Amygdala (tissue), 56 donors: ENCODE results near the gene CNIH1.
"Not testable (repeated sequence)": the region's sequence is repeated elsewhere in the genome, so short reads cannot be mapped to it uniquely, and the experiment has no call there.

Experiments
- DNase-seq, 56 donors: peaks; one replicate each; lab custom pipeline; 2025; lab: John Stamatoyannopoulos, UW

The CNIH1 gene

DNA sequence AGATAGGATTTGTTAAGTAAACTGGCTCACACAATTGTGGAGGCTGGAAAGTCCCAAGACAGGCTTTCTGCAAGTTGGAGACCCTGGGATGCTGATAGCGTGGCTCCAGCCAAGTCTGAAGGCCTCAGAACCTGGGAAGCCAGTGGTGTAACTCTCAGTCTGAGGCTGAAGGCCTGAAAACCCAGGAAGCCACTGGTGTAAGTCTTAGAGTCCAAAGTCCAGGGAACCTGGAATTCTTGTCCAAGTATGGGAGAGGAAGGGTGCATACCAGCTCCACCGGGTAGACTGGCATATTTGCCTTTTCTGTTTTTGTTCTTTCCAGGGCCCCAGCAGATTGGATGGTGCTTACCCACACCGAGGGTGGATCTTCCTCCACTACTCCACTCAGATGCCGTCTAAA, 29.5 kb upstream of the CNIH1 start:
- no peak for DNase-seq

DNA sequence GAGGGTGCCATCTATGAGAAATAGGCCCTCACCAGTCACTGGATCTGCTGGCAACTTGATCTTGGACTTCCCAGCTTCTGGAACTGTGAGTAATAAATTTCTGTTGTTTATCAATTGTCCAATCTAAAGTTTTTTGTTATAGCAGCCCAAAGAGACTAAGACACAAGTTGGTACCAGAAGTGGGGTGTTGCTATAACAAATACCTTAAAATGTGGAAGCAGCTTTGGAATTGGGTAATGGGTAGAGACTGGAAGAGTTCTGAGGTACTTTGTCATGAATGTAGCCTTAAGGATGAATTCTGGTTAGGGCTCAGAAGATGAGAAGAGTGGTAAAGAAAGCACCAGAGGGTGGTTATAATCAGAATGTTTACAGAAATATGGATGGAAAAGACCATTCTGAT, 26.1 kb upstream of the CNIH1 start:
- DNase-seq = no peak

DNA sequence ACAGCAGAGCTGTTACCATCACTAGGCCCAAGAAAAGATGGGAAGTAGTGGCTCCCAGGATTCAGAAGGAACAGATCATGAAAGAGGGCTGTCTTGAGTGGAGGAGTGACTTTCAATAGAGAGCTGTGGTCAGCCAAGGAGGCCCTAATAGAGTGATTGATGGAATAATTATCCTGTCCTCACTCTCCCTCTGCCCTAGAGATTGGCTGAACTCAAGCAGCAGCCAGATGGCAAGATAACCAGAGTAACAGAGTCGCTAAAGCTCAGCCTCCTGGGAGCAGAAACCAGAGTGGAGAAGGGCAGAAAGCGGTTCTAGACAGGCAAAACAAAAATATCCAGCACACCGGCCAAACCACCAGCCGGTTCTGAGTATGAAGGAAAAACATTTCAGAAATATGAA, 24.5 kb upstream of the CNIH1 start:
- DNase-seq = no peak

DNA sequence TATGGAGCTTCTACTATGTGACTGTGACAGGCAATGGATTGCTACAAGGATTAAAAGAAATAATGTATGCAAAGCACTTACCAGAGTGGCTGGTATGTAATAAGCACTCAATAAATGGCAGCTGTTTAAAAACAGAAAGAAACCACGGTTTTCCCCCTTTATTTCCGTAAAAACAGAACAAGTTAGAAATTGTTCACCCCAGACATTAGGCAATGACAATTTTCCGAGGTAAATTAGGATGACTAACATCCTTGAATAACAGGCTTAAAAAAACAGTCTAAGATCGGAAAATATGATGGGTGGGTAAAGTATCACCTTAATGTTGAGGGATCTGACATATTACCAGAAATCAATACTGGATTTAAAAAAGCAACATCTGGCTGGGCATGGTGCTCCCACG, 20.9 kb upstream of the CNIH1 start:
- DNase-seq = no peak

DNA sequence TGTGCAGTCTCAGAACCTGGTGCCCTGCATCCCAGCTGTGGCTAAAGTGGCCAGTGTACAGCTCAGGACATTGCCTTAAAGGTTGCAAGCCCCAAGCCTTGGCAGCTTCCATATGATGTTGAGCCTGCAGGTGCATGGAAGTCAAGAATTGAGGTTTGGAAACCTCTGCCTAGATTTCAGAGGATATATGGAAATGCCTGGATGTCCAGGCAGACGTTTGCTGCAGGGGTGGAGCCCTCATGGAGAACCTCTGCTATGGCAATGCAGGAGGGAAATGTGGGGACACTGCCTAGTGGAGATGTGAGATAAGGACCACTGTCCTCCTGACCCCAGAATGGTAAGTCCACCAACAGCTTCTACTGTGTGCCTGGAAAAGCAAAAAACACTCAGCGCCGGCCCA, 17.9 kb upstream of the CNIH1 start:
- no peak for DNase-seq

DNA sequence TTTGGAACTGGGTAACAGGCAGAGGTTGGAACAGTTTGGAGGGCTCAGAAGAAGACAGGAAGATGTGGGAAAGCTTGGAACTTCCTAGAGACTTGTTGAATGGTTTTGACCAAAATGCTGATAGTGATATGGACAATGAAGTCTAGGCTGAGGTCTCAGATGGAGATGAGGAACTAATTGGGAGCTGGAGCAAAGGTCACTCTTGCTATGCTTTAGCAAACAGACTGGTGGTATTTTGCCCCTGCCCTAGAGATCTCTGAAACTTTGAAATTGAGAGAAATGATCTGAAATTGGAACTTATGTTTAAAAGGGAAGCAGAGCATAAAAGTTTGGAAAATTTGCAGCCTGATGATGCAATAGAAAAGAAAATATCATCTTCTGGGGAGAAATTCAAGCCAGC, 17.4 kb upstream of the CNIH1 start:
- DNase-seq = not testable (repeated sequence)

DNA sequence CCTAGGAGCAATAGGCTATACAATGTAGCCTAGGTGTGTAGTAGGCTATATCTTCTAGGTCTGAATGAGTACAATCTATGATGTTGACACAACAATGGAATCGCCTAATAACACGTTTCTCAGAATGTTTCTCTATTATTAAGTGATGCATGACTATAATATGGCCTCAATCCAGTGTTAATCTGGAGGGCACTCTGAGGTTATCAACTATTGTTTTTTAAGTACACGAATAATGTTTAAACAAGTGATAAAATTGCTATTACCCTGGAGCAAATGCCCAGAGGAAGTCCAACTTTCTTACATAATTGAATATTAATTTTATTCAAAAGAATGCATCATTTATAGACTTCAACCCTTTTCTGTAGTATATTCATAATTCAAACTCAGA, 16.4 kb upstream of the CNIH1 start:
- DNase-seq = no peak

DNA sequence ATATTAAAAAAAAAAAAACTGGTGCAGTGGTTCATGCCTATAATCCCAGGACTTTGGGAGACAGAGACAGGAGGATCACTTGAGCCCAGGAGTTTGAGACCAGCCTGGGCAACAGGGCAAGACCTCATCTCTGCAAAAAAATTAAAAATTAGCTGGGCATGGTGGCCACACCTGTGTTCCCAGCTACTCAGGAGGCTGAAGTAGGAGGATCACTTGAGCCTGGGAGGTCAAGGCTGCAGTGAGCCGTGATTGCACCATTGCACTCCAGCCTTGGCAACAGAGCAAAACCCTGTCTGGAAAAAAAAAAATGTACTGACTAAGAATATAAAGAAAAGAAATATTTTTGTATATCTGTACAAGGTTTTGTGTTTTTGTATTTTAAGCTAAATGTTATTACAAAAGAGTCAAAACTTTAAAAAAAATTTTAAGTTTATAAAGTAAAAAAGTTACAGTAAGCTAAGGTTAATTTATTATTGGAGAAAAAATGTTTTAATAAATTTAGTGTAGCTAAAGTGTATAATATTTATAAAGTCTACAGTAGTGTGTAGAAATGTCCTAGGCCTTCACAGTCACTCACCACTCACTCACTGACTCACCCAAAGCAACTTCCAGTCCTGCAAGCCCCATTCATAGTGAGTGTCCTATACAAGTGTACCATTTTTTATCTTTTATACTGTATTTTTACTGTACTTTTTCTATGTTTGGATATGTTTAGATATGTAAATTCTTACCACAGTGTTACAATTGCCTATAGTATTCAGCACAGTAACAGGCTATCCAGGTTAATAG, 15.8 kb upstream of the CNIH1 start:
- not testable (repeated sequence) for DNase-seq

DNA sequence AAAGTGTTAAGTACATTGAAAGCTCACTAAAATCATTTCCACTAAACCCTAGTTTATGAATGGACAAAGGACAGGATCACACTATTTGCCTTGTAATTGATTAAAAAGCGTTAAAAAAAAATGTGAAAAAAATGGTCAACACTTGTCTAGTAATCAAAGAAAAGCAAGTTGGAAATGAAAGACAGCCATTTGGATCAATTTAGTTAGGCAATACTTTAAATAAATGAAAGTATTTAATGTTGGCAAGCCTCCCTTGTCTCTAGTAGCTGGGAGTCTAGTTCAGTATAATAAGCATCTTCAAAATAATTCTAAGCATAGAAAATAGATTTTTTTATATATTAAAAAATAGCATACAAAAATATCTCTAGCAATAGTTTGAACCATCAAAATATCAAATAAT, 14.2 kb upstream of the CNIH1 start:
- DNase-seq = no peak

DNA sequence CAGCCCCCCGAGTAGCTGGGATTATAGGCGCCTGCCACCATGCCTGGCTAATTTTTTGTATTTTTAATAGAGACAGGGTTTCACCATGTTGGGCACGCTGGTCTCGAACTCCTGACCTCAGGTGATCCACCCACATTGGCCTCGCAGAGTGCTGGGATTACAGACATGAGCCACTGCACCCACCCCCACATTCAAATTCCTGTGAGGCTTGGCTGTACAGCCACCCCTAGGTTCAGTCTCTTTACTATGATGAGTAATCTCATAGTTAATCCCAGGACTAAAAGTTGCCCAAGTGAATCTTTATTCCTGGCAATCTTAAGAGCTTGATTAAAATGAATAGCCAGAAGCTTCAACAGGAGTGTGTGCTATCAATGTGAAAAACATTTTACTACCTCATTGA, 12.8 kb upstream of the CNIH1 start:
- not testable (repeated sequence) for DNase-seq

DNA sequence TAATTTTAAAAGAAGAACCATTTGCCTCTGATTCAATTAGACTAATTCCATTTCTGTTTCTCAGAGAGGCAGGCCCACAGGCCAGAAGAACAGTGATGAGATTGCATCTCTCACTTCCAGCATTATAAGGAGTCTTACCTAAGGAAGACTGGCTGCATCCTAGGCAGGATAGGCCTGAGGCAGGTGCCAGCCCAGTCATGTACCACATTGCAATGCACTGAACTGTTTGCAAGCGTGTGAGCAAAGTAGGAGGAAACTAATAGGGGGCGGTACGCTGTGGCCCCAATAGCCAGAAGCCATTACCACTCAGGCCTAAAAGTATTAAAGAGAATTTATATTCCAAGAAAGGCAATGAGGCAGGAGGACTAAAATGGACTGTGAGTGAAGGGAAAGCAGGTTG, 12.1 kb upstream of the CNIH1 start:
- DNase-seq = no peak

DNA sequence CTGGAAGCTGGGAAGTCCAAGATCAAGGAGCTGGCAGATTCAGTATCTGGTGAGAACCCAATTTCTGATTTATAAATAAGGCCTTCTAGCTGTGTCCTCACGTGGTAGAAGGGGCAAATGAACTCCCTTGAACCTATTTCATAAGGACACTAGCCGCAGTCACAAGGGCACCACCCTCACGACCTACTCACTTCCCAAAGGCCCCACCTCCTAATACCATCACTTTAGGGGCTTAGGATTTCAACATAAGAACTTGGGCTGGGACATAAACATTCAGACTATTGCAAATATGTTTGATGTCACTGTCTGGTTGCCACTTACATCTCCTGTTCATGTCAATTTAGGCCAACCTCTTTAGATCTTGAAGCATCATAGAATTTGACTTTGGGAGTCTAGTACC, 10.8 kb upstream of the CNIH1 start:
- DNase-seq = no peak

DNA sequence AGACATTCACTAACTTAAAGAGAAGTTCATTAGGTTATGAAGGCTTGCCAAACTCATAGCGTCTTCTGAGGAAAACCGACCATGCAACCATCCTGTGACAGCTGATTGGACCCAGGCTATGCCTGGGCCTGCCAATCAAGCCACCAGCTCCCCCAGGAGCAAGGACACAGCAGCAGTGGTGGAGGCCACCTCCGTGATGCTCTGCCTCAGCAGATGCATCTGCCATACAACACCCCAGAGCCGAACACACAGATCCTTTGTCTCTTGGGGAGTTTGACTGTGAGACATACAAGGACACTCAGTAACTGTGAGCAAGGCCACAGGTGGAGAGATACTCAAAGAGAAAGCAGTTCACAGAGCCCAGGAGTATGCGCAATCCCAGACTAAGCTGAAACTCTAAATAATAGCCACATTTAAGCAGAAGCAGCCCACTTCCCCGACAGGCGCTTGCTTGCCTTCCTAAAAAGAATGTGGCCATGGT, 10.0 kb upstream of the CNIH1 start:
- no peak for DNase-seq

DNA sequence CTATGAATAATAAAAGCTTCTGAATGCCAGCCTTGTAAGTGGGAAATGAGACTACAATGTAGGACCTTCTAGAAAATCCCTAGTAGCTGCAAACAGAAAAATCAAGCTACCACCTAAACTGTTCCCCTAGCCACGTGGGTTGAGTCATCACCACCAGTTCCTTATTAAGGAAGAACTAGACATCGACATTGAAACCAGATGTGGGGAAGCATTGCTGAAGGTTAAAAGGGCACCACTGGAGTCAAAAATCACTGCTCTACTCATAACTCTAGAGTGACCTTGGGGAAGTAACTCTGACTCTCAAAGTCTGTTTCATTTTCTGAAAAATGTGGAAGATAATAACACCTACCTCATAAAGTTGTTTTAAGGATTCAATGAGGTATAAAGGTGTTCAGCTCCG, 9.4 kb upstream of the CNIH1 start:
- DNase-seq = no peak

DNA sequence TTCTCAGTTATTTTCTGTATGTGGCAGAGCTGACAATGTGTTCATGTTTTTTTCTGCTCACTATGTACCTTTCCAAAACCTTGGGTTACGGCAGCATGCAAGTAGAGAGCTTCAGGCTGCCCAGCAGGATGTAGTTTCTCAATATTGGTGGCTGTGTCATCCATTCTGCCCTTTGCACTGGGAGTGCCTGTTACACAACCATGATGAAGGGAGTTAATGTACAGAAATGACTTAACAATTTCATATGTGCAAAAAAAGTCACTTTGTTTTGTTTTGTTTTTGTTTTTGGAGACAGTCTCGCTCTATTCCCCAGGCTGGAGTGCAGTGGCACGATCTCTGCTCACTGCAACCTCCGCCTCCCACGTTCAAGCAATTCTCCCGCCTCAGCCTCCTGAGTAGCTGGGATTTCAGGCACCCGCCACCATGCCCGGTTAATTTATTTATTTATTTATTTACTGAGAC, 6.1 kb upstream of the CNIH1 start:
- DNase-seq = no peak

DNA sequence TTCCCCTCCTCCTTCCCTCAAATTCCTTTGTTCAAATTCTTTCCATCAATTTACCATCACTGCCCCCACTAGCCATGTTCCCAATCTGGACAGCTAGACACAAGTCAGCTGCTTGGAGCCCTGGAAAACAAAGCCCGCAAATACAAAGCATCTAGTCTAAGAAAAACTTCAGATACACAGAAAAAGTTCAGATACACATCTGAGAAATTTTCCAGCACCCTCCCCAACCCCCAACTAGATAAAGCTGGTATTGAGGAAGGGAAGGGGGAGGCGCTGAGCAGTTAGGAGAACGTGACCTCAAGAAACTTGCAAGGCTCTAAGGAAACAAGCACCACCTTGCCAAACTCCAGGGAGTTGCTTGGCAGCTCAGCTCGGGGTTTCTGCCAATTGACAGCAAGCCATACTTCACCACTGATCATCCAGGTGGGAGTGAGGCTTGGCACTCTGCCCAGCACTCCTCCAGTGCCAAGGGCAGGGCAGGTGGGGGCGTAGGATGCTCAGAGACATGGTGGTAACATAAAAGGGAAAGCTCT, 5.1 kb upstream of the CNIH1 start:
- peak in 31 of 56 donors; percentile 1 to 72 (median 21) for DNase-seq

DNA sequence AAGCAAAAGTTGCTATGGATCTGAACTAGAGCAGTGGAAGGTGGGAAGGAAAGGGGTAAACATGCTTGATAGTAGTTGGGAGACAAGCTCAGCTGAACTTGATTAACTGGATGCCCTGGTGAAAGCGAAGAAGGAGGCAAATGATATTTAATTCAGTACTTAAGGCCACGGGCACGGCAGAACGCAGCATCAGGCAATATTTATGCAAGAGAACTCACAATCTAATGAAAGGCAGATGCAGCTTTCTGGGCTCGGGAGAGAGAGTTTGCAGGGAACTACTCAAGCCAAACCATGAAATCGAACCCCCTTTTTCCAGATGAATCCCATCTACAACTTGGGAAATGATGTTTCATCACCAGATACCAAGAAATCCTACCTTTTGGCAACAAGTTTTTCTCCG, 3.5 kb upstream of the CNIH1 start:
- no peak for DNase-seq

DNA sequence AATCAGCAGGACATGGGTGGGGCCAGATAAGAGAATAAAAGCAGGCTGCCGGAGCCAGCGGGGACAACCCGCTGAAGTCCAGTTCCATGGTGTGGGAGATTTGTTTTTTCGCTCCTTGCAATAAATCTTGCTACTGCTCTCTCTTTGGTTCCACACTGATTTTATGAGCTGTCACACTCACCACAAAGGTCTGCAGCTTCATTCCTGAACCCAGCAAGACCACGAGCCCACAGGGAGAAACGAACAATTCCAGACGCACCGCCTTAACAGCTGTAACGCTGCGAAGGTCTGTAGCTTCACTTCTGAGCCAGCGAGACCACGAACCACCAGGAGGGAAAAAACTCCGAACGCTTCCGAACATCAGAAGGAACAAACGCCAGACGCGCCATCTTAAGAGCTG, 2.8 kb upstream of the CNIH1 start:
- DNase-seq = no peak

DNA sequence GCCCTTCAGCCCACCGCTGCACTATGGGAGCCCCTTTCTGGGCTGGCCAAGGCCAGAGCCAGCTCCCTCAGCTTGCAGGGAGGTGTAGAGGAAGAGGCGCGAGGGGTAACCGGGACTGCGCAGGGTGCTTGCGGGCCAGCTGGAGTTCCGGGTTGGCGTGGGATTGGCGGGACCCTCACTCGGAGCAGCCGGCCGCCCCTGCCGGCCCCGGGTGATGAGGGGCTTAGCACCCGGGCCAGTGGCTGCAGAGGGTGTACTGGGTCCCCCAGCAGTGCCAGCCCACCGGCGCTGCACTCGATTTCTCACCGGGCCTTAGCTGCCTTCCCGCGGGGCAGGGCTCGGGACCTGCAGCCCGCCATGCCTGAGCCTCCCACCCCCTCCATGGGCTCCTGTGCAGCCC, 1.8 kb upstream of the CNIH1 start:
- not testable (repeated sequence) for DNase-seq

DNA sequence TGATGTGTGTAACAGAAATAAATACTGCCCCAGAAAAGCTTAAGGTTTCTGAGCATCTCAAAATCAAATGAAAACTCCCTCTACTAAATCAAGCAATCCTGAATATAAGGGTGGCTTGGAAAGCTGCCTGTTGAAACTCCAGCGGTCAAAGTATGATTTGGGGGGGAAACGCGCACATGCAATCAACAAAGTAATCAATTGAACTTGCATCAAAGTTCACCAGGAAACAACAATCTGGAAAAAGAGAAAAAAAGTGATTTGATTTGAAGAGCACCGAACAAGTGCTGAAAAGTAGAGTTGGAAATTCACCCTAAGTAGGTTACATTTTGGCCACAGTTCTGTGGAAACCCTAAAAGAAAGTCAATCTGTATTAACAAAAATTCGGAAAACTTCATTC, 700 bp downstream of the CNIH1 start:
- no peak for DNase-seq

DNA sequence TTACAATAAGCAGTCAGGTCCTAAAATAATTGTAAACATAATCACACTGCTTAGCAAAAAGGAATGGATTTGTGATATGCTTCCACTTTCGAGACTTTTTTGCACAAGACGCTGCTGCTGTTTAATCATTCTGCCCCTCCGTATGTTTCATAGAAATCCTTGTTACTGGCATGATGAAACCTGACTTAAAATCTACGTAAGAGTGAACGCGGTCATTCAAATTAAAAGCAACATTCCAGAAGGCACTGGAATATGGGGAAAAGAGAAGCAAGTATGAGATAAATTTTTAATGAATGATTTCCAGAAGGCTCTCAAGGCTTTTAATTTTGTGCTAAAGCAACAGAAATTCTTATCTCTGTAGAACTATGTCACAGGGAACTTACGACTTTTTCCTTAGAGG, 1.1 kb downstream of the CNIH1 start:
- DNase-seq = no peak

DNA sequence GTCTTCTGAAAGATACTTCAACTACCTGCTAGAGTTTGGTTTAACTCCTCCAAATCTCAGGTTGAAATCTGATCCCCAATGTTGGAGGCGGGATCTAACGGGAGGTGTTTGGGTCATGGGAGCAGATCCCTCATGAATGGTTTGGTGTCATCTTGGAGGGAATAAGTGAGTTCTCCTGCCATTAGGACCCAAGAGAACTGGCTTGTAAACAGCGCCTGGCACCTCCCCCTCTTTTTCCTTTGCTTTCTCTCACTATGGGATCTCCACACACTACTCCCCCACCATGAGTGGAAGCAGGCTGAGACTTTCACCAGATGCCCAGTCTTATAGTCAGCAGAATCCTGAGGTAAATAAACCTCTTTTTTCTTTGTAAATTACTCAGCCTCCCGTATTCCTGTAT, 2.5 kb downstream of the CNIH1 start:
- DNase-seq = no peak

DNA sequence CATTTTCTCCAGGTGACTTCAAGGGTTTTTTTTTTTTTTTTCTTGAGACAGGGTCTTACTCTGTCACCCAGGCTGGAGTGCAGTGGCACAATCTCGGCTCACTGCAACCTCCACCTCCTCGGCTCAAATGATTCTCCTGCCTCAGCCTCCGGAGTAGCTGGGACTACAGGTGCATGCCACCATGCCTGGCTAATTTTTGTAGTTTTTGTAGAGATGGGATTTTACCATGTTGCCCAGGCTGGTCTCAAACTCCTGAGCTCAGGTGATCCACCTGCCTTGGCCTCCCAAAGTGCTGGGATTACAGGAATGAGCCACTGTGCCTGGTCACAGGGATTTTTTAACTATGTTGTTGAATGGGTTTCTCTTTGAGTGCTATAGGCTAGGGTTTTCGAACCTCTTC, 3.2 kb downstream of the CNIH1 start:
- DNase-seq = not testable (repeated sequence)
